ENCODE results near the gene MT1B. TPM values are rescaled to one million over a fixed set of nuclear protein-coding genes. Genes with fewer than 3 reads are reported as not detected.
"Not testable (repeated sequence)": the region's sequence is repeated elsewhere in the genome, so short reads cannot be mapped to it uniquely, and the experiment has no call there.

Gene MT1B
- total RNA-seq, 1 donor from 2014 or later = not detected

GRCh38 chr16:56672761-56673536 lies 21.3 kb downstream of the MT1B start:
- peaks cover 27% of the 10 kb centered on the region for H3K27me3 Mint-ChIP-seq (ENCODE audit: unreplicated experiment)
- DNase-seq (ENCODE audit: extremely low spot score, unreplicated experiment) = no peak
- H3K27ac Mint-ChIP-seq (ENCODE audit: unreplicated experiment) = no peak overlapping the region
- no peaks in the 10 kb centered on the region for H3K36me3 Mint-ChIP-seq (ENCODE audit: unreplicated experiment)
- no peak overlapping the region for H3K4me3 Mint-ChIP-seq (ENCODE audit: unreplicated experiment)
- H3K9me3 Mint-ChIP-seq (ENCODE audit: unreplicated experiment) = no peaks in the 10 kb centered on the region
- no peak for TF ChIP-seq CTCF (IDR thresholded peaks at IDR 0.05)
- H3K4me1 Mint-ChIP-seq (ENCODE audit: unreplicated experiment) = peaks cover 9% of the 10 kb centered on the region

- H3K27me3 Mint-ChIP-seq (ENCODE audit: unreplicated experiment) = peaks cover 19% of the 10 kb centered on the region
- peak; percentile 70 for TF ChIP-seq CTCF (IDR thresholded peaks at IDR 0.05)
- no peaks in the 10 kb centered on the region for H3K9me3 Mint-ChIP-seq (ENCODE audit: unreplicated experiment)
- H3K4me3 Mint-ChIP-seq (ENCODE audit: unreplicated experiment) = no peak overlapping the region
- no peak for DNase-seq (ENCODE audit: extremely low spot score, unreplicated experiment)
- H3K27ac Mint-ChIP-seq (ENCODE audit: unreplicated experiment) = no peak overlapping the region
- H3K36me3 Mint-ChIP-seq (ENCODE audit: unreplicated experiment) = no peaks in the 10 kb centered on the region
- H3K4me1 Mint-ChIP-seq (ENCODE audit: unreplicated experiment) = peaks cover 9% of the 10 kb centered on the region
Observed at GRCh38 chr16:56673921-56674320, 22.2 kb downstream of the MT1B start.

GRCh38 chr16:56674570-56674969 lies 22.9 kb downstream of the MT1B start:
- not testable (repeated sequence) for H3K4me1 Mint-ChIP-seq (ENCODE audit: unreplicated experiment); H3K36me3 Mint-ChIP-seq (ENCODE audit: unreplicated experiment); DNase-seq (ENCODE audit: extremely low spot score, unreplicated experiment); H3K9me3 Mint-ChIP-seq (ENCODE audit: unreplicated experiment); H3K4me3 Mint-ChIP-seq (ENCODE audit: unreplicated experiment); H3K27ac Mint-ChIP-seq (ENCODE audit: unreplicated experiment)
- H3K27me3 Mint-ChIP-seq (ENCODE audit: unreplicated experiment) = peaks cover 16% of the 10 kb centered on the region

- Mint-ChIP-seq H3K36me3 (ENCODE audit: unreplicated experiment) (no peaks in the 10 kb centered on the region), H3K27ac (ENCODE audit: unreplicated experiment) (no peak overlapping the region), H3K9me3 (ENCODE audit: unreplicated experiment) (no peaks in the 10 kb centered on the region), H3K4me3 (ENCODE audit: unreplicated experiment) (peak overlapping the region; percentile 35), H3K4me1 (ENCODE audit: unreplicated experiment) (peaks cover 9% of the 10 kb centered on the region), H3K27me3 (ENCODE audit: unreplicated experiment) (peaks cover 16% of the 10 kb centered on the region)
- no peak for TF ChIP-seq CTCF (IDR thresholded peaks at IDR 0.05)
- no peak for DNase-seq (ENCODE audit: extremely low spot score, unreplicated experiment)
Observed at GRCh38 chr16:56675685-56676210, 24.1 kb downstream of the MT1B start.

GRCh38 chr16:56677474-56677873 lies 25.8 kb downstream of the MT1B start:
- Mint-ChIP-seq H3K27ac (ENCODE audit: unreplicated experiment) (no peak overlapping the region), H3K9me3 (ENCODE audit: unreplicated experiment) (no peaks in the 10 kb centered on the region), H3K36me3 (ENCODE audit: unreplicated experiment) (no peaks in the 10 kb centered on the region), H3K4me3 (ENCODE audit: unreplicated experiment) (no peak overlapping the region), H3K27me3 (ENCODE audit: unreplicated experiment) (peaks cover 10% of the 10 kb centered on the region), H3K4me1 (ENCODE audit: unreplicated experiment) (peaks cover 16% of the 10 kb centered on the region)
- TF ChIP-seq CTCF (IDR thresholded peaks at IDR 0.05) = no peak
- no peak for DNase-seq (ENCODE audit: extremely low spot score, unreplicated experiment)

Measured in osteocyte (in vitro differentiated cells).